Stromal cell of bone marrow (primary cell): ENCODE measurements around the gene RAD17.
"Not testable (repeated sequence)": the region's sequence is repeated elsewhere in the genome, so short reads cannot be mapped to it uniquely, and the experiment has no call there.

Experiments
- DNase-seq: peaks from one replicate; pipeline ENCODE4 v3.0.0-alpha.2; 2012; ENCODE audit warnings: low read depth

Gene RAD17

DNA sequence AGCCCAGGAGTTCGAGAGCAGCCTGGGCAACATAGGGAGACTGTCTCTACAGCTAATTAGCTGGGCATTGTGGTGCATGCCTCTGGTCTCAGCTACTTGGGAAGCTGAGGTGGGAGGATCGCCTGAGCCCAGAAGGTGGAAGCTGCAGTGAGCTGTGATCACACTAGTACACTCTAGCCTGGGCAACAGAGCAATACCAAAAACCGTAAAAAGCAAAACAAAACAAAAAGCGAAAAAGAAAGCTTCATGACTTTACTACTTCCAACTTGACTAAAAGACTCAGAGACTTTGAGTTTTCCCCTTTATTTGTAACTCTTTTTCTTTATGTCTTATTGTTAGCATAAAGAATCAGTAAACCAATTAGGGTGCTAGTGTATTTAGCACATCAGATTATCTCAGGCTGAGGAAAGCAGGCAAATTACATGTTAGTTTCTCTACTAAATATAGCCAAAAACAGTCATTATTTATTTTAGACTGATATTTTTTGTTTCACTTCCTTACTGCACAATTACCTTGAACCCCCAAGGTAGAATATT is 5.4 kb downstream of the RAD17 start:
- DNase-seq = no peak

DNA sequence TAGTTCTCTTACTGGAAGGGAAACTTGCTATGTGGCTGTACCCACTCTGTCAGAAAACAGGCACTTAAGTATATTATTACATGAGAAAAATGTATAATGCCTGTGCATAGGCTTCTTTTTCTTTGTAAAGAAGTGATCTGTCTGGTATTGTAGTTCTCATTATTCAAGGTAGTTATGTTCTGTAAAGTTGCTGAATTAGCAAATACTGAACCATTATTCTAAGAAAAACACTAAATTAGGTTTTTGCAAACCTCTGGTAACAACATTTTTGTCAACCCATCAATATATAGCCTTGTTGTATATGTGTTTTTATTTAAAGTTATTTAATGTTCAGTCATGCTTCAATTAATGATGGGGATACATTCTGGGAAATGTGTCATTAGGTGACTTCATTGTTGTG is 8.8 kb downstream of the RAD17 start:
- DNase-seq = no peak

DNA sequence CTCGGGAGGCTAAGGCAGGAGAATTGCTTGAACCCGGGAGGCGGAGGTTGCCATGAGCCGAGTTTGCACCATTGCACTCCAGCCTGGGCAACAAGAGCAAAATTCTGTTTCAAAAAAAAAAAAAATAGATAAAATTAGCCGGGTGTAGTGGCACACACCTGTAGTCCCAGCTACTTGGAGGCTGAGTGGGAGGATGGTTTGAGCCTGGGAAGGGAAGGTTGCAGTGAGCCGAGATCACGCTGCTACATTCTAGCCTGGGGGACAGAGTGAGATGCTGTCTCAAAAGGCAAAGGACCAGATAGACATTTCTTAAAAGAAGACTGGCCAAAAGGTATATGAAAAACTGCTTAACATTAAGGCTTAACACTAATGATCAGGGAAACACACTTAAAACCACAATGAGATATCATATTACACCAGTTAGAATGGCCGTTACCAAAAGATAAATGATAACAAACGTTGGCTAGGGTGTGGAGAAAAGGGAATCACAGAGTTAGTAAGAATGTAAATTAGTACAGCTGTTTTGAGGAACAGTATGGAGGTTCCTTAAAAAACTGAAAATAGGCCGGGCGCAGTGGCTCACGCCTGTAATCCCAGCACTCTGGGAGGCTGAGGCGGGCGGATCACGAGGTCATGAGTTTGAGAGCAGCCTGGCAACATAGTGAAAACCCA is 35.2 kb downstream of the RAD17 start:
- no peak for DNase-seq

DNA sequence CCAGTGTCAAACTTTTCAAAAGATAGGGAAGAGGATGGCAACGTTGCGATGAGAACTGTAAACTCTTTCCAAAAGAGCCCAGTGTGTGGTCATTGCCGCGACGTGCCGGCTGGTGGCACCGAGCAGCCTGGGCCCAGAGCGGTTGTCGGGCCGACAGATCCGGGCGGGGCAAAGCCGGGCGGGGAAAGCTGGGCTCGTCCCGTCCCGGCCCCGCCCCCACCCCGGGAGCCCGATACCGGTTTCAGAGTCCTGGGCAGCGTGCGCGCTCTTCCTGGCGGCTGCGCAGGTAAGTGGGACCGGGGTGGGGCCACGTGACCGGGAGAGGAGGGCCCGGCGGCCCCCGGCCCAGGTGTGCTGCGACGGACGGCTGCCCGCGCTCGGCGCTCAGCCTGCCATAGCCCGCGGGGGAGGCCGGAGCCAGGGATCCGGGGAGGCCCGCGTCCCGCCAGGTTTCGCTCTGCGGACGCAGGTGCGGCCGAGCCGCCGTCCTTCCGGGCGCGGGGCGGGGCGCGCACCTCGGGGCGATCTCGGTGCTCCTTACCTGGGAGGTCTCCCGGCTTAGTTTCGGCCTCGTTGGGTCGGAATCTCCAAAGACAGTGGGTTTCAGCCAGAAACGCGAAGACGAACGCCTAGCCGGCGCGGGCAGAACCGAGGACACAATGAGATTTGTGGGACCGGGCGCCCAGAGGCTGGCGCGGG is 45.4 kb downstream of the RAD17 start, which contains the start of gene MARVELD2:
Gene MARVELD2, plus strand, starts transcription at position 232 of the 699 bp plus-strand sequence. CDS start 4,270 bp downstream, outside the sequence.
- peak; percentile 16 for DNase-seq

DNA sequence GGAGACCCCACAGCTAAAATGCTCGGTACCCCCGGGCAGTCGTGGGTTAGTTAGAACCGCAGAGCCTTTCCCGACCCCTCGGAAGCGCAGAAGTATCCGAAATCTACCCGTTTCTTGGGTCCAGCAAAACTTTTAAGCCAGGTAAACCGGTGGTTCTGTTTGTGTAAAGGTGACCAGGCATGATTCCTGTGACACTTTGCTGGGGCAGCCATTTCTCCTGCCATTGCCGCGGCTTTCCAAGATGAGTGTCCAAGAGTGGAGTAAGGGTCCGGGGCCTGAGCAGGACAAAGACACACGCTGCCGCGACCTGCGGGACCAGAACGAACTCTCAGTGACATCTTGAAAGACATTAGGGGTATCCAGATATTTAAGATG is 46.0 kb downstream of the RAD17 start:
- no peak for DNase-seq

DNA sequence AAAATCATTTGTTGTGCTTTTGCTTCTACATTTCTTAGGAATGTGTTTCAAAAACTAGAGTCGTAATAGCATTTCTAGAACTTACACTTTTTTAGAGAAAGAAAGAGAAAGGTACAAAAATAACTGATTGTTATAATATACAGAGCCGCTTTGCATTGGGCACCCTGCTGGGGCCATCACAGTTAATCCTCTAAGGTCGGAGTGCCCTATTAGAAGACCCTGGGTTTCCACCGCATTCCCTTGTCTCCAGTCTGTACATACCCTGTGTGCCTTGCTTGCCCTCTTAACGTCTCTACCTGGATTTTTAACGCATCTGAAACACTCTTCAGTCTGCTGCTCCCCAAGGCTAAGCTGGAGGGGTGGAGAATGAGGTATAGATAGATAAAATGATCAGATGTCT is 46.6 kb downstream of the RAD17 start:
- no peak for DNase-seq

DNA sequence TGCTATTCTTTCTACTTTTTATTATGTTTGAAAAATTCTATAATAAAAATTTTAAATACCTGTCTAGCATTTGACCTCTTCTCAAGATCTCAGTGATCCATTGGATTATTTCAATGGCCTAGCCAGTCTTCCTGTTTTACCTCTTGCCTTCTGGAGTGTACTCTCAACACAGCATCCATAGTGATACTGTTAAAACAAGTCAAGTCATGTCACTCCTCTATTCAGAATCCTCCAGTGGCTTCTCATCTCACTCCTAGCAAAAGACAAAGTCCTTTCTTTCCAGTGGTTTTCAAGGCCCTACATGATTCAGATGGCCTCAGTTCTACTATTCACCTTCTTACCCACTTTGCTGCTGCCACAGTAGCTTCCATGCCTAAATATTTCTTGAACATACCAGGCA is 47.1 kb downstream of the RAD17 start:
- no peak for DNase-seq

DNA sequence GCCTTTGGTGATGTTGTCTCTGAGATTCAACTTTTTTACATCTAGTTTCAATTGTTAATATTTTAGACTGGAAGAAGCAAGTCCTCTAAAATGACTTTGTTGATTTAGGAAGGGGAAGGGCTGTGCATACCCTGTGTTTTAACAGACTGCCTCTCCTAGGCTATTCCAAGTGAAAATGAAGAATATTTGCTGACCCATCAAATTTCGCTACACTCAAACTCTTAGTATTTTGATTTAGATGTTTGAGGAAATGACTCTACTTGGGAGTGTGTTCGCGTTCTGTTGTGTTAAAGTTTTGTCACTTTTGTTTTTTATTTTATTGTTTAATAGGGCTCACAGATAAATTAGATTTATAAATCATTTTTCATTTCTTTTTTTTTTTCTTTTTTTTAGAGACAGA is 48.9 kb downstream of the RAD17 start:
- no peak for DNase-seq

DNA sequence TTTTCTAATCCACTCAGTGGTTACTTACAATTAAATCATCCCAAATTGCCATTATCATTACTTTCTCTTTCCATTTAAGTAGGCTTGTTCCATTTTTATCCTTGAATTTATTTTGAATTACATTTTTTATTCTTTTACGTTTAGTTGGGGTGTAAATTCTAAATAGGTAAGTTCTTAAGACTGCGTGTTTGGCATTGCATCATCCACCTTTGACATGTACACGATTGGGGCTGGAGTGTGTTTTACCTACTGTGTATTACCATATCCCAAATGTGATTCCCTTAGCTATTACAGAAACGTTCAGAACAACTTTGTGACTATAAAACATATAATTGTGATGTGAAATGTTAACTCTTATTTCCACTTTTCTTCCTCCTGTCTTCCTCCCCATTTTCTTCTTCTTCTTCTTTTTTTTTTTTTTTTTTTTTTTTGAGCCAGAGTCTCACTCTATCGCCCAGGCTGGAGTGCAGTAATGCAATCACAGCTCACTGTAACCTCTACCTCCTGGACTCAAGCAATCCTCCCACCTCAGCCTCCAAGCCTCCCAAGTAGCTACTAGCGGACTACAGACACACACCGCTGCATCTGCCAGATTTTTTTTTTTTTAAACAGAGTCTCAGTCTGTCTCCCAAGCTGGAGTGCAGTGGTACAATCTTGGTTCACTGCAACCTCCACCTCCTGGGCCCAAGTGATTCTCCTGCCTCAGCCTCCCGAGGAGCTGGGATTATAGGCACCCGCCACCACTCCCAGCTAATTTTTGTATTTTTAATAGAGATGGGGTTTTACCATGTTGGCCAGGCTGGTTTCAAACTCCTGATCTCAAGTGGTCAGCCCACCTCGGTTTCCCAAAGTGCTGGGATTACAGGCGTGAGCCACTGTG is 62.0 kb downstream of the RAD17 start:
- DNase-seq = no peak

DNA sequence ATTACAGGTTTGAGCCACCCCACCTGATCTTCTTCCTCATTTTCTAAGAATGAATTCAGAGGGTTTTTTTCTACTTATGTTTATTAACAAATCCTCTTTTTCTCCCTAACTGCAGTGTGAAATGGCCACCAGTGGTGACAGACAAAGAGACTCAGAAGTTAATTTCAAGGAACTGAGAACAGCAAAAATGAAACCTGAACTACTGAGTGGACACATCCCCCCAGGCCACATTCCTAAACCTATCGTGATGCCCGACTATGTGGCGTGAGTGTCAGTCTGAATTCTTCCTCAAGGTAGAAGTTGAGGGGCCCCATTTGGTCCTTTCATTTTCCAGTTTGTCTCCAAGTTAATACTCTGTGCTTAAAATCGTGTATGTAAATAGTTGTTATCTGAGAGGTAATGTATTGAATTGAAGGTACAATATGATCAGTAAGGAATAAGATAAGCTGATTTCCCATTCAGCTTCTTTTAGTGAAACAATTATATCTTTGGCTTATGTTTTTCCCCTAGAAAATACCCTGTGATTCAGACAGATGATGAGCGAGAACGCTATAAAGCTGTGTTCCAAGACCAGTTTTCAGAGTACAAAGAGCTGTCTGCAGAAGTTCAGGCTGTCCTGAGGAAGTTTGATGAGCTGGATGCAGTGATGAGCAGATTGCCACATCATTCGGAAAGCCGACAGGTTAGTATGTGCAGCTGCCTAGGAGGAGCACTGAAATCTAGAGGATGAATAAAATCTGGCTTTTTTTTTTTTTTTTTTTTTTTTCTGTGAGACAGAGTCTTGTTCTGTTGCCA is 63.0 kb downstream of the RAD17 start:
- DNase-seq = no peak

DNA sequence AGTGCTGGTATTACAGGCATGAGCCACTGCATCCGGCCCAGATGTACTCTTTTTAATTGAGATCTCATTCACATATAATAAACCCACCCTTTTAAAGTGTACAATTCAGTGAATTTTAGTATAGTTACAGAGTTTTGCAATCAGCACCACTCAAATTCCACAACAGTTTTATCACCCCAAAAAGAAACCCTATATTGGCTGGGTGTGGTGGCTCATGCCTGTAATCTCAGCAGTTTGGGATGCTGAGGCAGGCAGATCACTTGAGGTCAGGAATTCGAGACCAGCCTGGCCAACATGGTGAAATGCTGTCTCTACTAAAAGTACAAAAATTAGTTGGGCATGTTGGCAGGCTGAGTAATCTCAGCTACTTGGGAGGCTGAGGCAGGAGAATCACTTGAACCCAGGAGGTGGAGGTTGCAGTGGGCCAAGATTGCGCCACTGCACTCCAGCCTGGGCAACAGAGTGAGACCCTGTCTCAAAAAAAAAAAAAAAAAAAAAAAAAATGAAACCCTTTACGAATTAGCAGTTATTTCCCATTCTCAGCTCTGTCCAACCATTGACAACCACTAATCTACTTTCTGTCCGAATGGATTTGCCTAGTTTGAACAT is 65.8 kb downstream of the RAD17 start:
- not testable (repeated sequence) for DNase-seq

DNA sequence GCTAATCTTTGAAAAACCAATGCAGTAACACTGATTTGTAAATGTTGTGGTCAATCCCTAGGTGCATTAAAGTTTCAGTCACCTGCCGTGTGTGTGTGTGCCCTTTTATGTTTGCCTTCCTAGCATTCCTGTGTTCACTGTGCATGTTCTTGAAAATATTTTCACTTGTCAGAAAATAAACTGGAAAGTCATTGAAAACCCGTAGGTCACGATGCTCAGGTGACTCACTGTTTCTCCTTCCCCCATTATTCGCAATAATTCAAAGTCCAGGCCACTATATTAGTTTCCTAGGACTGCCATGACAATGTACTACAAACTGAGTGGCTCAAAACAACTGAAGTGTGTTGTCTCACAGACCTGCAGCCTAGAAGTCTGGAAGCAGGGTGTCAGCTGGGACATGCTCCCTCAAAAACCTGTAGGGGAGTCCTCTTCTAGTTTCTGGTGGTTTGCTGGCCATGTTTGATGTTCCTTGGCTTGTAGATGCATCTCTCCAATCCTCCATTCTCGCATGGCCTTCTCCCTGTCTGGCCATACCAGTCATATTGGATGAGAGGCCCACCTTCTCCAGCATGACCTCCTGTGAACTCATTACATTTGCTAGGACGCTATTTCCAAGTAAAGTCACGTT is 74.6 kb downstream of the RAD17 start:
- DNase-seq = no peak

DNA sequence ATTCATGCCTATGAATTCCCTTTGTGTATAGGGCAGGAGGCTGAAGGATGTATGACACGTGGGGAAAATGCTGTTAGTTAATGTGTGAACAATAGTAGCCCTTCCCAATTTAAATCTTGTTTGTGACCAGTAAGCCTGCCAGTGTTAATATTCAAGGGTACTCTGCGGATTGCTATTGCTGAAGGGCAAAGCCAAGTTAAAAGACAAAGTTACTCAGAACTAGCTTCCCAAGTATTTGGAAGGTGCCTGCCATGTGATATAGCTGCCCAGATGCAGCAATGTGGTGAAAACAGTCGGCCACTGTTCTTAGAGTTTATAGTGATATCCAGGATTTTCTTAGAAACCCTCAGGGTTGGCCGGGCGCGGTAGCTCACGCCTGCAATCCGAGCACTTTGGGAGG is 79.9 kb downstream of the RAD17 start:
- DNase-seq = no peak

DNA sequence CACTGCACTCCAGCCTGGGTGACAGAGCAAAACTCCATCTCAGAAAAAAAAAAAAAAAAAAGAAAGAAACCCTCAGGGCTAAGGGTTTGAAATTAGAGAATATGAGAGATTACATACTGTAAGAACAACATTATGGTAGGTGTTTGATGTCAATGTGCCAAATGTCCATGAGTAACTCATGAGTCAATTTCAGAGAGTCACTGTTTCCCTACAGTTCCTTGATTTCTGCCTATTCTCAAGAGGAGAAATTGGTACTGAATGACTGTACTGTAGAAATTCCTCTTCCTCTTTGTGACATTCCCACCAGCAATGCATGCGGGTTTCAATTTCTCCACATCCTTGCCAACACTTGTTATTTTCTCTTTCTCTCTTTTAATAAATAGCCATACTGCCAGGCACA is 80.5 kb downstream of the RAD17 start:
- peak; percentile 81 for DNase-seq

DNA sequence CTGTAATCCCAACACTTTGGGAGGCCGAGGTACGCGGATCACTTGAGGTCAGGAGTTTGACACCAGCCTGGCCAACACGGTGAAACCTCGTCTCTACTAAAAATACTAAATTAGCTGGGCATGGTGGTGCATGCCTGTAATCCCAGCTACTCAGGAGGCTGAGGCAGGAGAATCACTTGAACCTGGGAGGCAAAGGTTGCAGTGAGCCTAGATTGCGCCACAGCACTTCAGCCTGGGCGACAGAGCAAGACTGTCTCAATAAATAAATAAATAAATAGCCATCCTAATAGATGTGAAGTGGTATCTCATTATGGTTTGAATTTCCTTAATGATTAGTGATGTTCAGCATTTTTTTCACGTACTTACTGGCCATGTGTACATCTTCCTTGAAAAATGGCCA is 80.9 kb downstream of the RAD17 start:
- DNase-seq = not testable (repeated sequence)

DNA sequence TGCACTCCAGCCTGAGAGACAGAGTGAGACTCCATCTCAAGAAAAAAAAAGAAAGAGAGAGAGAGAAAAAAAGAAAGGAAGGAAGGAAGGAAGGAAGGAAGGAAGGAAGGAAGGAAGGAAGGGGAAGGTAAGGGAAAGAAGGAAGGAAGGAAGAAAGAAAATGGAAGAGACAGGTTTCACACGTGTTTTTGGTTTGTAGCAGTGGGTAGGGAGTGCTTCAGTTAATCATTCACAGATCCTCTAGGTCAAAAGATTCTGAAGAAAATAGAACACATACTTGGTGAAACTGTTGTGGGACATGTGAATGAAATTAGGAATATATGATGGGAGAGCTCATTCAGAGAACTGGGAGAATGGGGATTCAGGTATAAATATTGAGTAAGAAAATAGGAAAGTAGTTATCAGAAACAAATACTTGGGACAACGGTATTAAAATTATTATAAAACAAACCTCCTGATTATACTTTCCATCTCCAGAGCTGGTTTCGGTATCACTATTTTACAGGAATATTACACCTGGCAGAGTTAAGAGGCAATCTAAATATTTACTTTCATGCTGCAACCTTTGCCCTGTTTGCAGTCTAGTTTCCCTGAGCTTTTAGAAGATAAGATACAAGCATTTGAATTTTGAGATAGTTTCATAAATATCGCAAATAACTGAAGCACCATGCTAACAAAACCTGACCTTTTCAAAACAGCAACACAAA is 82.5 kb downstream of the RAD17 start:
- no peak for DNase-seq

DNA sequence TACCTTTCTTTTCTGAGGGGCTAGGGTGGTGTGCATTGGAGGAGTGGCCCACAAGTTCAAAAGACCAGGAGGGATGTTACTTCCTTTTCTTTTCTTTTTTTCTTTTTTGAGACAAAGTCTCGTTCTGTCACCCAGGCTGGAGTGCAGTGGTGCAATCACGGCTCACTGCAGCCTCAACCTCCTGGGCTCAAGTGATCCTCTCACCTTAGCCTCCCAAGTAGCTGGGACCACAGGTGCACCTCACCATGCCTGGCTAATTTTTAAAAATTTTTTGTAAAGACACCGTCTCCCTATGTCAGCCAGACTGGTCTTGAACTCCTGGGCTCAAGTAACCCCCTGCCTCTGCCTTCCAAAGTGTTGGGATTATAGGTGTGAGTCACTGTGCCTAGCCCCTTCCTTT is 83.9 kb downstream of the RAD17 start:
- DNase-seq = not testable (repeated sequence)

DNA sequence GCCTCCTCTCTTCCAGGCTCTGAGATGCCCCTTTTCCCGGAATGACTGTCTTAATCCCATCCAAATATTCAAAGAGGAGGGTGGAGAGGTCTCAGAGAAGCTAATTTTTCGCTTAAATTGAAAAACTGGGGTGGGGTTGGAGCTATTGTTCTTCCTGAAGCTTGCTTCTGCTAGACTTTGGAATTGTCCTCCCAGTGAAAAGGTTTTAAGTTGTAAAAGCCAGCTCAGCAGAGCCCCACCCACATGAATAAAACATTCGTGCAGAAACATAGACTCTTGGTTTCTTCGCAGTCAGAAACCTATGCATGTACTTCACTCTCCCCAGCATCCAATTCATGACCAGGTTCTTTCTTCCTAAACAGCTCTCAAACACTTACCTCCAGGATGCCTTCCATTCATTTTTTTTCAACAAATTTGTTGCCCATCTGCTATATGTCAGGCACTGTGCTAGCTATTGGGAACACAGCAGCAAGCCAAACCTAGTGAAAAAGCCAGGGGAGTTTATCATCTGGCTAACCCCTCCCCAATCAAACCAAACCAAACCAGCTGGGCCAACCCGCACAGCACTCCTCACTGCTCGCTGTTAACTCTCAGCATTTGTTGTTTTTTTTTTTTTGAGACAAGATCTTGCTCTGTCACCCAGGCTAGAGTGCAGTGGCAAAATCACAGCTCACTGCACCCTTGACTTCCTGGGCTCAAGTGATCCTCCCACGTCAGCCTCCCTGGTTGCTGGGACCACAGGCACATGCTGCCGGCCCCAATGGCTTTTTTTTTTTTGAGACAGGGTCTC is 85.0 kb downstream of the RAD17 start:
- no peak for DNase-seq

DNA sequence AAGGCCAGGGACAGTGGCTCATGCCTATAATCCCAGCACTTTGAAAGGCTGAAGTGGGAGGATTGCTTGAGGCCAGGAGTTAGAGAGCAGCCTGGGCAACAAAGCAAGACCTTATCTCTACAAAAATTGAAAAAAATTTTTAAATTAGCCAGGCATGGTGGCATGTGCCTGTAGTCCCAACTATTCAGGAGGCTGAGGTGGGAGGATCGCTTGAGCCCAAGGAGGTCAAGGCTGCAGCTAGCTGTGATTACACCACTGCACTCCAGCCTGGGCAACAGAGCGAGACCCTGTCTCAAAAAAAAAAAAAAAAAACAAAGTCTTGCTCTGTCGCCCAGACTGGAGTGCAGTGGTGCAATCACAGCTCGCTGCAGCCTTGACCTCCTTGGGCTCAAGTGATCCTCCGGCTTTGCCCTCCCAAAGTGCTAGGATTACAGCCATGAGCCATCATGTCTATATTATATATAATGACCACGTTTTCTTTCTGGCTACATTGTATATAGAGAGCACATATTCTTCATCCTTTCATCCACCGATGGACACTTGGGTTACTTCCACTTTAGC is 85.9 kb downstream of the RAD17 start:
- DNase-seq = not testable (repeated sequence)
